Measurements from ENCODE around the gene VAMP5. TPM values are rescaled to one million over a fixed set of nuclear protein-coding genes. Genes with fewer than 3 reads are reported as not detected.
A peak's percentile ranks its signal among the peaks of the same experiment; 100 is the strongest.

The VAMP5 gene
- total and polyA plus RNA-seq, 10 of the 15 experiments (the other 5 are each of a cell fraction or from before 2014, with no cell fraction given): 3.8 to 52.7 (median 24.1) TPM

DNA sequence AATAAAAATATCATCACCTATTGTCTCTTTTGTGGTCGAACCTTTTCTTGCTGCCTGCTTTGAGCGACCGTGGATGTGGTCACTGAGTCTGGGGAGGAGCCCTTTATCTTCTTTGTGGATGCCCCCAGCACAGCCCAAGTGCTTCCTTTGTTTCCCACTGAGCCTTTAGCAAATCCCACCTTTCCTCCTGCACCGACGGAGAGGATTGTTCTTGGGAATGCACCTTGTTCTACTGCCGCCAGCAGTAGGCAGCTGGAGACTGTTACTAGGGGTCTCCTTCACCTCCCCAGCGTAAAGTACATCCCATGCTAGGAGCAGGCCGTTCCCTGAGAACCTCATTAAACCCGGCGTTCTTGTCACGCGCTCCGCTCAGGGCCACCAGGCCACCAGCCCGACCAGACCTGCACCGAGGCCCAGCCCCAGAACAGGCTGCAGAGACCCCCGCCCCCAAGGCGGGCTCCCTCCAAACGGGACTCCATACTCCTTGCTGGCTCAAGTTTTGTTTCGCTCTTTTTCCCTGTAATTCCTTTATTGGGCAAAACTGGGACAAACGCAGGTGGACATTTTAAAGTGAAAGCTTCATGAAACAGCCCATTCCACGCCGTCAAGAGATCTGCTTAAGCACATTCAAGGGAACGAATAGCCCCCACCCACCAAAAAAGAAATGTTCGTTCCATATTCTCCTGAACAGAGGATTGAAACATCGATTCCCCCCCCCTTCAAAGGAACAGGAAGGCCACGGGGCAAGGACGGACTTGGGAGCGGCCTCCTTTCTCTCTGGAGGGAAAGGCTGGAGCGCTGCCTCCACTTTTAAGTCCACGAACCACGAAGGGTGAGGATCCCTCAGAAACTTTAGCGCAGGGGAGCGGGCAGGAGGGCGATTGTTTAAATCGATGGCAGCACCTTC, 46.4 kb upstream of the VAMP5 start (continued):
- TF ChIP-seq CHD2 (IDR thresholded peaks at IDR 0.05; ENCODE audit: borderline replicate concordance, low read depth, low read length) (no peak), FOXM1 (IDR thresholded peaks at IDR 0.05; ENCODE audit: low read depth, low read length) (peak; percentile 1; the same call in 1 of the 2 replicates), POU2F2 (IDR thresholded peaks at IDR 0.05; ENCODE audit: borderline replicate concordance, low read depth, low read length) (peak; percentile 27; the same call in 2 of the 3 replicates), RCOR1 (conservative IDR thresholded peaks at IDR 0.05; ENCODE audit: low read depth, low read length) (no peak), EED (IDR thresholded peaks at IDR 0.05; ENCODE audit: low read depth) (0 out of 2 replicates have a peak, but pooled peaks have one; percentile 48), TAF1 (IDR thresholded peaks at IDR 0.05; ENCODE audit: borderline replicate concordance, low read depth, low read length) (peak; percentile 30; the same call in 1 of the 2 replicates)

DNA sequence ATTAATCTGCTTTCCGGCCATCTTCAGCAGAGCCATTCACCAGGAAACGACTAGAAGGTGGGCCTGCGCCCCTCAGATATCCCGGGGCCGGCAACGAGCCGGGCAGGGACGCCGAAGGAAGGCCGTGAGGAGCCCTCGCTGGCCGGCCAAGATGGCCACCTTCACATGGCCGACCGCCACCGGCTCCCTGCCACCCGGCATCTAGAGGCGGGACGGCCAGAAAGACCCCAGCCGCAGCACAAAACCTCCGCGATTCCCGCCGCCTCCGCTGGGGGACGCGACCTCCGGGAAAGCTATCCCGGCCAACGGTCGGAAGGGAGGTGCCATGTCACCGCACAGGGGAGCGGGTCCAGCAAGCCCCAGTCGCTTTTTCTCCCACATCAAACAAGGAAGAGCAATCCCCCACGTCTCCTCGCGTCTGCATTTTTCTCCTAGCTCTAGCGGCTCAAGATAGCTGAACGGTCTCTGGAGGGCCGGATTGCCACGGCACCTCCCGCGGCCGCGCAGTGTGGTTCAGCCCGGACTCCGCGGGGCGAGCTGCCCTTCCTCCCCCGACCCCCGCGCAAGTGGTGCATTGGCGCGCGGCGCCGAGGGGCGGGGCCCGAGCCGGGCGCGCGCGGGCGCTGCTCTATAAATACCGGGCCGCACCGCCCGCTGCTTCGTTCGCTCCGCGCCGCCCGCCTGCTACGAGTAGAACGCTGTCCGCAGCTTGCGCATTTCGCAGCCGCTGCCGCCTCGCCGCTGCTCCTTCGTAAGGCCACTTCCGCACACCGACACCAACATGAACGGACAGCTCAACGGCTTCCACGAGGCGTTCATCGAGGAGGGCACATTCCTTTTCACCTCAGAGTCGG, 45.5 kb upstream of the VAMP5 start, which contains the start of gene MAT2A:
Gene MAT2A (plus strand): TSS at position 662 of the 854 bp plus-strand sequence. CDS start 120 bp downstream, at position 782.
- CTCF ChIA-PET: interaction anchor here (0.6 to 10.9 kb wide), 8 partner anchors 14 to 521 kb away, joined by 3 to 134 read pairs (median 4); no protein-coding TSS in a partner anchor
- Histone ChIP-seq H3K27me3 (replicated peaks in 1 of 2; ENCODE audit: control insufficient read depth in 2 of 2, insufficient read depth in 2 of 2, low read length in 1 of 2) (no peaks in the 10 kb centered on the region), H2AFZ (ENCODE audit: control insufficient read depth, low read depth, low read length) (peak within 1 kb of the TSS; percentile 98), H4K20me1 (ENCODE audit: control insufficient read depth, insufficient read depth) (peaks cover 4% of the 10 kb centered on the region; the same call in 1 of the 2 replicates), H3K9ac (ENCODE audit: control insufficient read depth, insufficient read depth, low read length) (peak within 1 kb of the TSS; percentile 100), H3K4me1 (ENCODE audit: control insufficient read depth, insufficient read depth, low read length) (no peaks in the 10 kb centered on the region), H3K36me3 (ENCODE audit: control insufficient read depth in 2 of 2, insufficient read depth in 2 of 2, low read length in 1 of 2) (peaks cover 3 to 19% of the 10 kb centered on the region in 2 experiments; a peak in 3 of 4 replicates), H3K27ac (ENCODE audit: control insufficient read depth, insufficient read depth) (peak within 1 kb of the TSS; percentile 100), H3K4me3 (peak within 1 kb of the TSS; percentile 86), H3K79me2 (ENCODE audit: control insufficient read depth, insufficient read depth, low read length) (peaks cover 60% of the 10 kb centered on the region), H3K9me3 (replicated peaks; ENCODE audit: control insufficient read depth, insufficient read depth, low read length) (no peaks in the 10 kb centered on the region; the same call in 2 of the 3 replicates), H3K4me2 (ENCODE audit: control insufficient read depth, insufficient read depth) (peak within 1 kb of the TSS; percentile 96)
- no TSS peak for BruUV-seq (replicated peaks)
- peak; percentile 56 for DNase-seq (ENCODE audit: low read depth, low spot score)
- under 1% methylated on average over 92 of the region's 92 CpGs for WGBS (ENCODE audit: insufficient coverage, insufficient replicate concordance, low lambda C conversion rate, missing lambda C conversion rate)
- ATAC-seq: peak; percentile 81
- no peak for FAIRE-seq
- POLR2A ChIA-PET: interaction anchor here (0.6 to 3.7 kb wide), 23 partner anchors 10 to 612 kb away, joined by 3 to 33 read pairs (median 4); partner anchors contain the start of genes C2orf68, ELMOD3, GGCX and RETSAT
- SMC1A ChIA-PET (ENCODE audit: uncharacterized antibody, unreplicated experiment): interaction anchor here (1.4 to 8.2 kb wide), 7 partner anchors 12 to 119 kb away, joined by 4 to 86 read pairs (median 8); partner anchors contain the start of genes RNF181, SH2D6 and VAMP8
- in situ Hi-C loops (cut with MboI): no loop called here
- intact Hi-C loops (cut with micrococcal nuclease; ENCODE audit: unreplicated experiment): loop anchor here (2.0 to 5.0 kb wide), 2 partner anchors 79 to 184 kb away; partner anchors contain the start of genes ELMOD3, RETSAT and USP39
- RAD21 ChIA-PET (ENCODE audit: unreplicated experiment): interaction anchor here (0.8 to 6.2 kb wide), 8 partner anchors 13 to 599 kb away, joined by 3 to 43 read pairs (median 6); partner anchors contain the start of genes RNF181, SH2D6 and TGOLN2
- TF ChIP-seq RELA (IDR thresholded peaks at IDR 0.05; ENCODE audit: borderline replicate concordance, partially characterized antibody): peak; percentile 26
- TF ChIP-seq SRF (IDR thresholded peaks at IDR 0.05; ENCODE audit: low read depth in 2 of 2, low read length in 2 of 2): 0 out of 4 replicates have a peak, but pooled peaks of 1 of the 2 experiments have one; percentile 14
- no peak for TF ChIP-seq RFX5 (IDR thresholded peaks at IDR 0.05; ENCODE audit: low read depth, low read length)
- no peak for TF ChIP-seq FOS (IDR thresholded peaks at IDR 0.05; ENCODE audit: borderline replicate concordance, extremely low read depth, insufficient read length)
- peak; percentile 97 for TF ChIP-seq LARP7 (IDR thresholded peaks at IDR 0.05)
- TF ChIP-seq NR2F1 (conservative IDR thresholded peaks at IDR 0.05): peak; percentile 84
- peak; percentile 97 for TF ChIP-seq TAF1 (IDR thresholded peaks at IDR 0.05; ENCODE audit: borderline replicate concordance, low read depth, low read length)
- no peak for TF ChIP-seq BMI1 (IDR thresholded peaks at IDR 0.05; ENCODE audit: borderline replicate concordance)
- no peak for TF ChIP-seq CHD4 (IDR thresholded peaks at IDR 0.05)
- TF ChIP-seq RCOR1 (conservative IDR thresholded peaks at IDR 0.05; ENCODE audit: low read depth, low read length): peak; percentile 88; the same call in 1 of the 2 replicates
- TF ChIP-seq CHD2 (IDR thresholded peaks at IDR 0.05; ENCODE audit: borderline replicate concordance, low read depth, low read length): peak; percentile 52; the same call in 1 of the 2 replicates
- peak; percentile 43 for TF ChIP-seq HCFC1 (IDR thresholded peaks at IDR 0.05; ENCODE audit: low read length)
- peak; percentile 74 for TF ChIP-seq ZNF207 (IDR thresholded peaks at IDR 0.05; ENCODE audit: borderline replicate concordance)
- TF ChIP-seq, protein P1, sequence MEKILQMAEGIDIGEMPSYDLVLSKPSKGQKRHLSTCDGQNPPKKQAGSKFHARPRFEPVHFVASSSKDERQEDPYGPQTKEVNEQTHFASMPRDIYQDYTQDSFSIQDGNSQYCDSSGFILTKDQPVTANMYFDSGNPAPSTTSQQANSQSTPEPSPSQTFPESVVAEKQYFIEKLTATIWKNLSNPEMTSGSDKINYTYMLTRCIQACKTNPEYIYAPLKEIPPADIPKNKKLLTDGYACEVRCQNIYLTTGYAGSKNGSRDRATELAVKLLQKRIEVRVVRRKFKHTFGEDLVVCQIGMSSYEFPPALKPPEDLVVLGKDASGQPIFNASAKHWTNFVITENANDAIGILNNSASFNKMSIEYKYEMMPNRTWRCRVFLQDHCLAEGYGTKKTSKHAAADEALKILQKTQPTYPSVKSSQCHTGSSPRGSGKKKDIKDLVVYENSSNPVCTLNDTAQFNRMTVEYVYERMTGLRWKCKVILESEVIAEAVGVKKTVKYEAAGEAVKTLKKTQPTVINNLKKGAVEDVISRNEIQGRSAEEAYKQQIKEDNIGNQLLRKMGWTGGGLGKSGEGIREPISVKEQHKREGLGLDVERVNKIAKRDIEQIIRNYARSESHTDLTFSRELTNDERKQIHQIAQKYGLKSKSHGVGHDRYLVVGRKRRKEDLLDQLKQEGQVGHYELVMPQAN (conservative IDR thresholded peaks at IDR 0.05): peak; percentile 90

Data from GM12878 (cell line).